22Rv1 (cell line): ENCODE results near the gene IL36RN.
"Not testable (repeated sequence)": the region's sequence is repeated elsewhere in the genome, so short reads cannot be mapped to it uniquely, and the experiment has no call there.

ENCODE experiments used
- CTCF ChIP-seq: fragments of 450-650 bp; IDR thresholded peaks from 2 replicates; pipeline ENCODE4 v1.5.1; 2017; ENCODE audit warnings: mild to moderate bottlenecking
- ZFX ChIP-seq: fragments of 450-650 bp; IDR thresholded peaks from 2 replicates; pipeline ENCODE4 v1.6.1; 2017; ENCODE audit warnings: antibody characterized with exemption, borderline replicate concordance

GRCh38 chr2:113096306-113096705 is 37.3 kb downstream of the IL36RN start:
- not testable (repeated sequence) for TF ChIP-seq CTCF, ZFX
